ENCODE data around the gene TOR1AIP2. TPM values are rescaled to one million over a fixed set of nuclear protein-coding genes. Genes with fewer than 3 reads are reported as not detected.

The TOR1AIP2 gene
- total and polyA plus RNA-seq, 2 of the 13 experiments (the other 11 are each of a cell fraction or from before 2014, with no cell fraction given) = 35.2 to 65.8 TPM

DNA sequence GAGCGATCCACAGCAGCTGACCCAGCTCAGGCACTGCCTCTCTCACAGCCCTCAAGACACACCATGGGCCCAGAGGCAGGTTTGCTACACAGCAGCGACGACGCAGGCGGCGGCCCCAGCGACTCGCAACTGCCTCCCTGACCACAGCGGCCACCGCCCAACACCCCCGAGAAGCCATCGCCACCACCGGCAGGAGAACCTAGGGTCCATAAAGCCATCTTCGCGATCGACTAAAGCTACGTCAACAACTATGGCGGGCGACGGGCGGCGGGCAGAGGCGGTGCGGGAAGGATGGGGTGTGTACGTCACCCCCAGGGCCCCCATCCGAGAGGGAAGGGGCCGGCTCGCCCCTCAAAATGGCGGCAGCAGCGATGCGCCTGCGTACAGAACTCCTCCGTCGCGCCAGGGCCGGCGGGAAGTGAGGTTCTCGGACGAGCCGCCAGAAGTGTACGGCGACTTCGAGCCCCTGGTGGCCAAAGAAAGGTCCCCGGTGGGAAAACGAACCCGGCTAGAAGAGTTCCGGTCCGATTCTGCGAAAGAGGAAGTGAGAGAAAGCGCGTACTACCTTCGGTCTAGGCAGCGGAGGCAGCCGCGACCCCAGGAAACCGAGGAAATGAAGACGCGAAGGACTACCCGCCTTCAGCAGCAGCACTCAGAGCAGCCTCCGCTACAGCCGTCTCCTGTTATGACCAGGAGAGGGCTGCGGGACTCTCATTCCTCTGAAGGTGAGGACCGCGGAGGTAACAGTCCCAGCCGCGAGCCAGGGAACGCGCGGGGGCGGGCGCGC is 4.8 kb upstream of the TOR1AIP2 start, which contains the start of gene TOR1AIP1 (continued):
- TF ChIP-seq RFX5 (IDR thresholded peaks at IDR 0.05; ENCODE audit: low read depth, low read length) = peak; percentile 53; the same call in 1 of the 2 replicates
- 0 out of 2 replicates have a peak, but pooled peaks have one; percentile 46 for TF ChIP-seq ZNF510 (CRISPR knock-in tag; IDR thresholded peaks at IDR 0.05; ENCODE audit: low read depth)
- peak; percentile 45; the same call in 1 of the 2 replicates for TF ChIP-seq MYPOP (CRISPR knock-in tag; IDR thresholded peaks at IDR 0.05)
- peak; percentile 89; the same call in 1 of the 2 replicates for TF ChIP-seq ZNF225 (CRISPR knock-in tag; IDR thresholded peaks at IDR 0.05)
- TF ChIP-seq ZNF782 (CRISPR knock-in tag; IDR thresholded peaks at IDR 0.05; ENCODE audit: borderline replicate concordance) = peak; percentile 54; the same call in 1 of the 2 replicates
- no peak for TF ChIP-seq EED (CRISPR knock-in tag; IDR thresholded peaks at IDR 0.05)
- TF ChIP-seq GLMP (CRISPR knock-in tag; IDR thresholded peaks at IDR 0.05; ENCODE audit: borderline replicate concordance) = no peak
- TF ChIP-seq ISL2 (CRISPR knock-in tag; IDR thresholded peaks at IDR 0.05) = peak; percentile 84
- TF ChIP-seq, protein P1, sequence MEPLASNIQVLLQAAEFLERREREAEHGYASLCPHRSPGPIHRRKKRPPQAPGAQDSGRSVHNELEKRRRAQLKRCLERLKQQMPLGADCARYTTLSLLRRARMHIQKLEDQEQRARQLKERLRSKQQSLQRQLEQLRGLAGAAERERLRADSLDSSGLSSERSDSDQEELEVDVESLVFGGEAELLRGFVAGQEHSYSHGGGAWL (CRISPR knock-in tag; IDR thresholded peaks at IDR 0.05) = no peak
- peak; percentile 91 for TF ChIP-seq ZNF205 (CRISPR knock-in tag; IDR thresholded peaks at IDR 0.05)
- 0 out of 2 replicates have a peak, but pooled peaks have one; percentile 11 for TF ChIP-seq TP53 (CRISPR knock-in tag; conservative IDR thresholded peaks at IDR 0.05)
- peak; percentile 78; the same call in 1 of the 2 replicates for TF ChIP-seq JUN (CRISPR knock-in tag; IDR thresholded peaks at IDR 0.05)
- TF ChIP-seq HNRNPH1 (optimal IDR thresholded peaks at IDR 0.05; ENCODE audit: low read depth, low read length) = no peak
- no peak for TF ChIP-seq KLF15 (CRISPR knock-in tag; IDR thresholded peaks at IDR 0.05; ENCODE audit: borderline replicate concordance)
- TF ChIP-seq NFKB2 (CRISPR knock-in tag; IDR thresholded peaks at IDR 0.05; ENCODE audit: borderline replicate concordance) = peak; percentile 78; the same call in 1 of the 2 replicates
- no peak for TF ChIP-seq RFX1 (IDR thresholded peaks at IDR 0.05)
- no peak; the same call in 1 of the 2 replicates for TF ChIP-seq JUND (CRISPR knock-in tag; IDR thresholded peaks at IDR 0.05)
- TF ChIP-seq ZFP90 (CRISPR knock-in tag; IDR thresholded peaks at IDR 0.05; ENCODE audit: borderline replicate concordance) = peak; percentile 79; the same call in 1 of the 2 replicates
- TF ChIP-seq NFIC (IDR thresholded peaks at IDR 0.05; ENCODE audit: low read length) = 0 out of 2 replicates have a peak, but pooled peaks have one; percentile 52
- TF ChIP-seq ZNF337 (CRISPR knock-in tag; IDR thresholded peaks at IDR 0.05; ENCODE audit: borderline replicate concordance, low read depth) = peak; percentile 59; the same call in 1 of the 2 replicates
- no peak for TF ChIP-seq ZBTB46 (CRISPR knock-in tag; IDR thresholded peaks at IDR 0.05; ENCODE audit: borderline replicate concordance)
- peak; percentile 95 for TF ChIP-seq ZNF501 (CRISPR knock-in tag; IDR thresholded peaks at IDR 0.05)
- no peak for TF ChIP-seq SP1 (IDR thresholded peaks at IDR 0.05)
- TF ChIP-seq SP1 (CRISPR knock-in tag; IDR thresholded peaks at IDR 0.05) = peak; percentile 82
- TF ChIP-seq PHF5A (CRISPR knock-in tag; IDR thresholded peaks at IDR 0.05; ENCODE audit: low read depth, unreplicated experiment) = peak; percentile 98
- no peak for TF ChIP-seq SMARCE1 (IDR thresholded peaks at IDR 0.05; ENCODE audit: borderline replicate concordance)
- TF ChIP-seq ZNF17 (CRISPR knock-in tag; IDR thresholded peaks at IDR 0.05) = no peak; the same call in 1 of the 2 replicates

All from HepG2 (cell line).